B cell (primary cell): ENCODE data around the gene EEF1AKMT4.

ENCODE experiments used
- EZH2 ChIP-seq: IDR thresholded peaks from 2 replicates; pipeline ENCODE4 v1.6.1; 2012; ENCODE audit warnings: borderline replicate concordance, low read depth, mild to moderate bottlenecking, moderate library complexity, low read length; ENCODE audit not compliant: insufficient read depth, poor library complexity, severe bottlenecking
- TF ChIP-seq, protein P1 (sequence below): fragments of 200-600 bp; IDR thresholded peaks from one replicate; pipeline ENCODE4 v1.8.0; 2022; ENCODE audit warnings: antibody characterized with exemption, mild to moderate bottlenecking

DNA sequence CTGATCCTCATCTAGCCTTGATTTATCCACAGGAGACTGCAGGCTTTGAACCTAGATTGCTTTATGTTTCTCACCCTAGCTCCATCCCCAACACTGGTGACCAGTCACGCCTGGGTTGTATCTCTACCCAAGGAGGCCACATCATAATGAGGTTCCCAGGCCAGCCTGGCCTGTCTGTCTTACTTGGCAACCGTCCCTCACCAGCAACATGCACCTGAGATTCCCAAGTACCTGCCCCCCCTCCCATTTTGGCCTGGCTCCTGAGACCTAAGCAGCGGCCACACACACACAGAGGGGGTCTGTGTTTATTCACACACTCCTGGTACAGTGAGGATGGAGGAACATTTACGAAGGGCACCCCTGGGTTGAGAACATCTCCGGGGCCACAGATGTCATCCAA, 9.5 kb downstream of the EEF1AKMT4 start:
- no peak for TF ChIP-seq EZH2
- TF ChIP-seq, protein P1, sequence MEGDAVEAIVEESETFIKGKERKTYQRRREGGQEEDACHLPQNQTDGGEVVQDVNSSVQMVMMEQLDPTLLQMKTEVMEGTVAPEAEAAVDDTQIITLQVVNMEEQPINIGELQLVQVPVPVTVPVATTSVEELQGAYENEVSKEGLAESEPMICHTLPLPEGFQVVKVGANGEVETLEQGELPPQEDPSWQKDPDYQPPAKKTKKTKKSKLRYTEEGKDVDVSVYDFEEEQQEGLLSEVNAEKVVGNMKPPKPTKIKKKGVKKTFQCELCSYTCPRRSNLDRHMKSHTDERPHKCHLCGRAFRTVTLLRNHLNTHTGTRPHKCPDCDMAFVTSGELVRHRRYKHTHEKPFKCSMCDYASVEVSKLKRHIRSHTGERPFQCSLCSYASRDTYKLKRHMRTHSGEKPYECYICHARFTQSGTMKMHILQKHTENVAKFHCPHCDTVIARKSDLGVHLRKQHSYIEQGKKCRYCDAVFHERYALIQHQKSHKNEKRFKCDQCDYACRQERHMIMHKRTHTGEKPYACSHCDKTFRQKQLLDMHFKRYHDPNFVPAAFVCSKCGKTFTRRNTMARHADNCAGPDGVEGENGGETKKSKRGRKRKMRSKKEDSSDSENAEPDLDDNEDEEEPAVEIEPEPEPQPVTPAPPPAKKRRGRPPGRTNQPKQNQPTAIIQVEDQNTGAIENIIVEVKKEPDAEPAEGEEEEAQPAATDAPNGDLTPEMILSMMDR = no peak
